Activated CD4-positive, CD25-positive, alpha-beta regulatory T cell treated with anti-CD3 and anti-CD28 coated beads, Interleukin-2, amount 50 U/mL, for 24 hours (primary cell): ENCODE data around the gene MTG2.
A peak's percentile ranks its signal among the peaks of the same experiment; 100 is the strongest.

Source experiments
- ATAC-seq, 2 donors: fragments of 150-1000 bp; cut with Tn5 transposase; one replicate each; pipeline ENCODE4 v1.10.0; 2021; ENCODE audit warnings: mild to moderate bottlenecking in 1 of 2, moderate library complexity in 1 of 2

MTG2 gene

GRCh38 chr20:62208061-62208794 lies 25.4 kb downstream of the MTG2 start:
- no peak for ATAC-seq

- ATAC-seq = no peak
These were observed 26.2 kb downstream of the MTG2 start for GRCh38 chr20:62208795-62209755.

- ATAC-seq = no peak
These were observed 27.1 kb downstream of the MTG2 start for GRCh38 chr20:62209850-62210495.

- ATAC-seq = no peak
These were observed 27.6 kb downstream of the MTG2 start for GRCh38 chr20:62210496-62210855.

- no peak for ATAC-seq
These were observed 28.4 kb downstream of the MTG2 start for GRCh38 chr20:62211216-62211615.

GRCh38 chr20:62211769-62212288 lies 29.0 kb downstream of the MTG2 start:
- ATAC-seq = no peak

- ATAC-seq = no peak
These were observed 29.5 kb downstream of the MTG2 start for GRCh38 chr20:62212299-62212698.

GRCh38 chr20:62214067-62214466 lies 31.2 kb downstream of the MTG2 start:
- no peak for ATAC-seq

GRCh38 chr20:62215020-62215990 lies 32.5 kb downstream of the MTG2 start:
- ATAC-seq = no peak

GRCh38 chr20:62215991-62216635 lies 33.3 kb downstream of the MTG2 start:
- no peak for ATAC-seq

GRCh38 chr20:62216636-62217566 lies 34.1 kb downstream of the MTG2 start:
- ATAC-seq = no peak

GRCh38 chr20:62217913-62218773 lies 35.3 kb downstream of the MTG2 start:
- ATAC-seq = no peak

GRCh38 chr20:62219101-62219991 lies 36.5 kb downstream of the MTG2 start:
- peak in 1 of 2 donors; percentile 18 for ATAC-seq

GRCh38 chr20:62219992-62220665 lies 37.3 kb downstream of the MTG2 start, which contains the start of gene HRH3:
TSS of gene HRH3 (minus strand) at chr20:62220278. CDS start at chr20:62219970, 308 bp downstream.
- peak; percentile 42 to 62 for ATAC-seq

GRCh38 chr20:62220666-62221568 lies 38.1 kb downstream of the MTG2 start:
- ATAC-seq = no peak

- no peak for ATAC-seq
These were observed 39.5 kb downstream of the MTG2 start for GRCh38 chr20:62222266-62222850.
